GM19328 (cell line): ENCODE data around the gene HSBP1.

ENCODE experiments used
- ATAC-seq: cut with Tn5 transposase; IDR thresholded peaks from one replicate; pipeline ENCODE4 v1.9.1; 2021; ENCODE audit warnings: mild to moderate bottlenecking, moderate library complexity; ENCODE audit not compliant: unreplicated experiment

HSBP1 gene

GRCh38 chr16:83807710-83808572, at the start of gene HSBP1:
Gene HSBP1 (plus strand): TSS chr16:83807978. CDS start chr16:83808077, 99 bp downstream.
- peak; percentile 95 for ATAC-seq

DNA sequence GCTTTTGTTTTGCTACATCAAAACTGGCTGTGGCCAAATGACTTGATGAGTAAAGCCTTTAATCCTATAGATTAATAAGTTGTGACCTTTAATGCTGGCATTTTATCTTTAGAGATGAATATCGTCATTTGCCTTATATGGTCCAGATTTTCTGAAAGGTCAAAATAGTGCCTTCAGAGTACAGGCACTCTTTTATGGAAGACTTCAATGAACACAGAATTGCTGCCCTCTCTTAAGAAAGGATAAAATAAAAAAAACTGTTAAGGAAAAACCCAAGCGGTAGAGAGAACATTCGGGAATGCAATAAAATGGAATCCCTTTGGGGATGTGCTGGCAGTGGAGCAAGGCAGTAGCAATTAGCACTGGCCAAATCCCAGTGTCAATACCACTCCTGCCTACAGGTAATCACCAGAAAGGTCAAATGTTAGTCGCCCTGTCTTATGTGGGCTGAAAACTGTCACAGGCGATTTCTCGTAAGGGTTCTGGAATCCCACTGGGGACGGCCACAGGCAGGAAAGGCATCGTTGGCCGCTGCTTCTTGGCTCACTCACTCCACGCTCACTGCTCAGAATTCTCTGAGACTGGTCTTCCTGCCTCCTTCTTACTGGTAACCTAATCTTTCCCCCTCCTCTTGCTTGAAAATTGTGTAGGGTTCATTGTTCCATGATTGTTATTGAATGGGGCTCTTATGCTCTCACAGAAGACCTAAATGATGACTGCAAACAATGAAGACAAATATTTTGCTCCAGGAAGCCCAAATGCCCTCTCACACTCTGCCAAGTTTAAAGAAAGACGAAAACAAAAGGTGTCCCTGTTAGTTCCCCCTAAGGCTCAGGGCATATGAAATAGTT, 45.4 kb upstream of the HSBP1 start:
- no peak for ATAC-seq

DNA sequence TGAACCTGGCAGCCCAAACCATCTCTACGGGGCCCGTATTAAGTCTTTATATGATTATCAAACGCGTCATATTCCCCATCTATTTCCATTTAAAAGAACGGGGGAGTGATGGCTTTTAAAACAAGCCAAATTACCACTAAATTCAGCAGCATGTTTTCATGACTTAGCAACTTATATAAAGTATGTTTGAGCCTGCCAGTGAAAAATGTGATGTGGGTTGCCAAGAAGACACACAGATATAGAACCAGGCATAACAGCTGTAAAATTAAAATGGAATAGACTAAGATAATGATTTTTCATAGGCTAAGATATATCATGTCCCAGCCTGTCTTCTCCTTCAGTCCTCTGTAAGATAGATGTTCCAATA, 44.8 kb upstream of the HSBP1 start:
- no peak for ATAC-seq

- no peak for ATAC-seq
These were observed 38.8 kb upstream of the HSBP1 start for GRCh38 chr16:83768986-83769385.

- no peak for ATAC-seq
These were observed 38.3 kb upstream of the HSBP1 start for GRCh38 chr16:83769397-83770008.

- ATAC-seq = no peak
These were observed 36.4 kb upstream of the HSBP1 start for GRCh38 chr16:83771306-83771942.

GRCh38 chr16:83772806-83773205, 35.0 kb upstream of the HSBP1 start:
- no peak for ATAC-seq

GRCh38 chr16:83774066-83774465, 33.7 kb upstream of the HSBP1 start:
- no peak for ATAC-seq

DNA sequence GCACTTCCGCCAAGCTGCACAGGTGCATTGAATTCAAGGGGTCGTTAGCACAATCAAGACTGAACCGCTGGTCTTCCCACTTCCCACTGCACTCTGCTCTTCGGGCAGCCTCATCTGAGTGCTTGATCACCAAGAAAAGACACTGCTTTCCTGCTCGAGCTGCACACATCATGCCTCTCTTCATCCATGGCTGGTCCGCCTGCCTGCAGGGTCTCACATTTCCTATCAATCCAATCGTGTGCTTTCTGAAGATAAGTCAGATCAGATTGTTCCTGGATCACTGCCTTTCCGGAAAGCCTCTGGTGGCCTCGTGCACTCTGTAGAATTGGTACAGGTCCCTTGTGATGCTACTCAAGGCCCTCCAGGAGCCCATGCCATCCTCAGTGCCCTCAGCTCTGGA, 30.8 kb upstream of the HSBP1 start:
- no peak for ATAC-seq

DNA sequence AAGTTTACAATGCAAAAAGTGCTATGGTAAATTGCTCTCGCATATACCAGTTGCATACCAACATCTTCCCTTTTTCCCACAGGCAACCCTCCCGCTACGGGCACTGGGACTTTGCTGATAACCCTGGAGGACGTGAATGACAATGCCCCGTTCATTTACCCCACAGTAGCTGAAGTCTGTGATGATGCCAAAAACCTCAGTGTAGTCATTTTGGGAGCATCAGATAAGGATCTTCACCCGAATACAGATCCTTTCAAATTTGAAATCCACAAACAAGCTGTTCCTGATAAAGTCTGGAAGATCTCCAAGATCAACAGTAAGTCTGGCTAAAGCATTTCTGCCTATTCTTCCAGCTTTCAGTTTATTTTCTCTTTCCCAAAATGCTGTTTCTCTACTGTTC, 27.9 kb upstream of the HSBP1 start:
- ATAC-seq = no peak

DNA sequence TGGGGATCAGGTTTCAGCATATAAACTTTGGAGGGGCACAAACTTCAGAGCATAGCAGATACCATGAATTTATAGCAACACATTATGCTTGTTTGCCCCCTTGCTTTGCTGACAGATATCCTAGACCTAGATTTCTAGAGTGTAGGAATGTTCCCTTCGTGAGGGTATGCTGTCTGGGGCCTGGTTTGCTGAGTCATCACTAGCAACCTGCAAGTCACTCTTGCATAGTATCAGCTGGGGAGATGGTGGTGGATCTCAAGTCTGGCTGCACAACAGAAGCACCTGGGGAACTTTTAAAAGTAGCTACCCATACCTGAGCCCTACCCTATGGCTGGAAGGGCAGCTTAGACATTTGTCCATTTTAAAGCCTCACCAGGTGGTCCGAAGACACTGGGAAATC, 22.3 kb upstream of the HSBP1 start:
- ATAC-seq = no peak

DNA sequence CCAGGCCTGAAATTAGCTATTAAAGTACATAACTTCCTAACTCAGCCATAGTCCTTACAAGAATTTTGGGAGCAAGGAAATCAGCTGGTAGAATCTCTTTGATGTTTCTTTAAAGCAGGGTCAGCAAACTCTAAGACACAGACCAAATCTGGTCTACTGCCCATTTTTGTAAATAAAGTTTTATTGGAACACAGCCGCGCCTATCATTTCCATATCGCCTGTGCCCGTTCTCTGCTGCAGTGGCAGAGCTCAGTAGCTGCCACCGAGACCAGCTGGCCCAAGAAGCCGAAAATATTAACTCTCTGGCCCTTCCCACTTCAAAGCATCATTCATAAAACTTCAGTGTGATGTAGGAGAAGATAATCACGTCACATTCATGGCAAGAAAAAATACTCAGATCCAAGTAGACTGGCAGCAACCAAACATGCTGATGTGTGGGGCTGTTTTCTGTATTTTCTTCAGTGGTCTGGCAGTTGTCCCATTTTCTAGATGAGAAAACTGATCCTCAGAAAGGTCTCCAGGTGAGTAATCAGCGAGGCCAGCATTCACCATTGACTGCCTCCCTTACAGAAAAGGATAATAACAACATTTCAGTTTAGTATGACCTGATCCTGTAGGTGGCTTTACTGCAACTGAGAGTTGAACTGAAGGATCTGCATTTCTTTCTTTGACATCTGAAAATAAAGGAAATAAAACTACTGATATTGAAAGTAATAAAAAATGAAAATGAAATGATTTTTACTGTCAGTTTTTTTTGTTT, 18.0 kb upstream of the HSBP1 start:
- no peak for ATAC-seq

GRCh38 chr16:83791916-83792315, 15.9 kb upstream of the HSBP1 start:
- no peak for ATAC-seq

- ATAC-seq = no peak
These were observed 15.4 kb upstream of the HSBP1 start for GRCh38 chr16:83792391-83792790.

DNA sequence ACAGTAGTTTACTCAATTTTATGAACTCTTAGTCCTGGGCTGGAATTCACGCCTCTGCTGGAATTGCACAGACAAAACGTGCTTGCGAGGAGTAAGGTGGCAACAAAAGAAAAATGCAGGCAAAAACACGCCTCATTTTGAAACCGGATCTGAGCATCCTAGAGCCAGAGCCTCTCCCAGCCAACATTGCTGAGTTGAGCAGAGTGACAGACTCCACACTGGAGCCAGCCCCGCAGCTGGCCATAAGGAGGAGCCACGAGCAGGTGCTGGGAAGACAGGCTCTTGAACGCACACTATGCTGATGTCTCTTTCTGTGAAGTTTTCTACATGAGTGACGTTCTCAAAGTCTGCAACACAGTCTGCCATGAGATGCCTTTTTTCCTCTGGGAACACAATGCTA, 14.6 kb upstream of the HSBP1 start:
- no peak for ATAC-seq

- no peak for ATAC-seq
These were observed 12.8 kb upstream of the HSBP1 start for GRCh38 chr16:83794860-83795554.

GRCh38 chr16:83797013-83797412, 10.8 kb upstream of the HSBP1 start:
- ATAC-seq = no peak

- no peak for ATAC-seq
These were observed 8.4 kb upstream of the HSBP1 start for GRCh38 chr16:83799336-83799735.

GRCh38 chr16:83802135-83802534, 5.6 kb upstream of the HSBP1 start:
- ATAC-seq = no peak
